ENCODE measurements around the gene SPOUT1. TPM values are rescaled to one million over a fixed set of nuclear protein-coding genes. Genes with fewer than 3 reads are reported as not detected.

The SPOUT1 gene
- polyA plus RNA-seq, 2 of the 4 experiments (the other 2 are of a cell fraction) = 24.3 to 28.5 TPM

- TF ChIP-seq FOSL2 (IDR thresholded peaks at IDR 0.05) = no peak
- TF ChIP-seq FOSL2 (CRISPR knock-in tag; IDR thresholded peaks at IDR 0.05) = no peak
- TF ChIP-seq RCOR1 (IDR thresholded peaks at IDR 0.05; ENCODE audit: low read depth, low read length) = no peak
- TF ChIP-seq NR3C1 (IDR thresholded peaks at IDR 0.05) = no peak
- TF ChIP-seq SMC3 (IDR thresholded peaks at IDR 0.05) = no peak
Observed at GRCh38 chr9:128838338-128838737, 8.7 kb upstream of the SPOUT1 start (continued).

GRCh38 chr9:128836509-128837145 lies 7.0 kb upstream of the SPOUT1 start:
- Histone ChIP-seq H3K4me2 (no peak overlapping the region), H3K4me3 (no peak overlapping the region), H3K4me1 (no peaks in the 10 kb centered on the region), H3K27ac (no peak overlapping the region), H3K9me3 (no peaks in the 10 kb centered on the region)
- ChIA-PET POLR2A (no interaction called here), CTCF (interaction anchor here (0.5 to 0.9 kb wide), 3 partner anchors 25 to 166 kb away, joined by 3 read pairs; no protein-coding TSS in a partner anchor)
- no peak for FAIRE-seq
- WGBS (ENCODE audit: missing lambda C conversion rate) = 96% methylated on average over 10 of the region's 14 CpGs
- ATAC-seq = no peak
- no peak for DNase-seq (ENCODE audit: low read depth in 1 of 2, low spot score in 1 of 2)
- TF ChIP-seq GATA3 (IDR thresholded peaks at IDR 0.05; ENCODE audit: borderline replicate concordance) (no peak), HOXB5 (CRISPR knock-in tag; IDR thresholded peaks at IDR 0.05) (no peak), RFX5 (IDR thresholded peaks at IDR 0.05) (no peak), NPAS2 (CRISPR knock-in tag; IDR thresholded peaks at IDR 0.05; ENCODE audit: borderline replicate concordance) (no peak), HEYL (CRISPR knock-in tag; IDR thresholded peaks at IDR 0.05) (no peak), PBX3 (IDR thresholded peaks at IDR 0.05) (no peak), BHLHE40 (IDR thresholded peaks at IDR 0.05; ENCODE audit: low read depth, low read length) (no peak), FOSB (CRISPR knock-in tag; IDR thresholded peaks at IDR 0.05) (no peak), CBX2 (IDR thresholded peaks at IDR 0.05; ENCODE audit: borderline replicate concordance, low read depth) (no peak), ATOH8 (CRISPR knock-in tag; IDR thresholded peaks at IDR 0.05; ENCODE audit: low read depth) (no peak), USF2 (IDR thresholded peaks at IDR 0.05) (no peak), ZFP36 (IDR thresholded peaks at IDR 0.05; ENCODE audit: borderline replicate concordance, partially characterized antibody) (no peak), JUNB (IDR thresholded peaks at IDR 0.05) (no peak), SMC3 (IDR thresholded peaks at IDR 0.05) (no peak), MYC (IDR thresholded peaks at IDR 0.05; ENCODE audit: borderline replicate concordance, low read length) (no peak)

GRCh38 chr9:128835246-128836210 lies 5.9 kb upstream of the SPOUT1 start:
- CTCF ChIA-PET = interaction anchor here (0.6 to 1.1 kb wide), 5 partner anchors 9 to 93 kb away, joined by 3 to 5 read pairs (median 4); partner anchors contain the start of gene ENDOG
- Histone ChIP-seq H3K4me1 (no peaks in the 10 kb centered on the region), H3K27ac (no peak overlapping the region), H3K9me3 (no peaks in the 10 kb centered on the region), H3K4me3 (no peak overlapping the region), H3K4me2 (no peak overlapping the region)
- WGBS (ENCODE audit: missing lambda C conversion rate) = 95% methylated on average over 19 of the region's 28 CpGs
- FAIRE-seq (no peak), ATAC-seq (no peak; a peak in 1 of 6 replicates), DNase-seq (ENCODE audit: low read depth in 1 of 2, low spot score in 1 of 2) (no peak)
- TF ChIP-seq RNF2 (IDR thresholded peaks at IDR 0.05; ENCODE audit: borderline replicate concordance, low read depth) (no peak), E2F6 (IDR thresholded peaks at IDR 0.05; ENCODE audit: borderline replicate concordance, low read depth) (no peak), HDAC2 (IDR thresholded peaks at IDR 0.05) (no peak), MAZ (IDR thresholded peaks at IDR 0.05; ENCODE audit: borderline replicate concordance, low read depth, low read length) (no peak), BCL3 (IDR thresholded peaks at IDR 0.05) (no peak), CBX8 (IDR thresholded peaks at IDR 0.05) (no peak)
- POLR2A ChIA-PET = no interaction called here
